Fibroblast of pulmonary artery (primary cell): ENCODE measurements around the gene SLC25A19.
"Not testable (repeated sequence)": the region's sequence is repeated elsewhere in the genome, so short reads cannot be mapped to it uniquely, and the experiment has no call there.

Experiments
- DNase-seq: peaks from one replicate; pipeline ENCODE4 v3.0.0-alpha.2; 2010; ENCODE audit warnings: low read depth
- H3K4me3 ChIP-seq: replicated peaks from 2 replicates; pipeline ENCODE4 v1.5.1; 2011; ENCODE audit warnings: low read depth, mild to moderate bottlenecking, control low read depth, low read length, moderate library complexity
- TF ChIP-seq, protein P1 (sequence below): IDR thresholded peaks from 2 replicates; pipeline ENCODE4 v1.5.1; 2011; ENCODE audit warnings: mild to moderate bottlenecking, control low read depth, low read length, inconsistent platforms; ENCODE audit errors: missing control alignments

SLC25A19 gene

GRCh38 chr17:75260641-75261335 is 28.4 kb downstream of the SLC25A19 start:
- H3K4me3 ChIP-seq, result peak overlapping the region; percentile 98
- DNase-seq, result no peak
- TF ChIP-seq, protein P1, sequence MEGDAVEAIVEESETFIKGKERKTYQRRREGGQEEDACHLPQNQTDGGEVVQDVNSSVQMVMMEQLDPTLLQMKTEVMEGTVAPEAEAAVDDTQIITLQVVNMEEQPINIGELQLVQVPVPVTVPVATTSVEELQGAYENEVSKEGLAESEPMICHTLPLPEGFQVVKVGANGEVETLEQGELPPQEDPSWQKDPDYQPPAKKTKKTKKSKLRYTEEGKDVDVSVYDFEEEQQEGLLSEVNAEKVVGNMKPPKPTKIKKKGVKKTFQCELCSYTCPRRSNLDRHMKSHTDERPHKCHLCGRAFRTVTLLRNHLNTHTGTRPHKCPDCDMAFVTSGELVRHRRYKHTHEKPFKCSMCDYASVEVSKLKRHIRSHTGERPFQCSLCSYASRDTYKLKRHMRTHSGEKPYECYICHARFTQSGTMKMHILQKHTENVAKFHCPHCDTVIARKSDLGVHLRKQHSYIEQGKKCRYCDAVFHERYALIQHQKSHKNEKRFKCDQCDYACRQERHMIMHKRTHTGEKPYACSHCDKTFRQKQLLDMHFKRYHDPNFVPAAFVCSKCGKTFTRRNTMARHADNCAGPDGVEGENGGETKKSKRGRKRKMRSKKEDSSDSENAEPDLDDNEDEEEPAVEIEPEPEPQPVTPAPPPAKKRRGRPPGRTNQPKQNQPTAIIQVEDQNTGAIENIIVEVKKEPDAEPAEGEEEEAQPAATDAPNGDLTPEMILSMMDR, result no peak

DNA sequence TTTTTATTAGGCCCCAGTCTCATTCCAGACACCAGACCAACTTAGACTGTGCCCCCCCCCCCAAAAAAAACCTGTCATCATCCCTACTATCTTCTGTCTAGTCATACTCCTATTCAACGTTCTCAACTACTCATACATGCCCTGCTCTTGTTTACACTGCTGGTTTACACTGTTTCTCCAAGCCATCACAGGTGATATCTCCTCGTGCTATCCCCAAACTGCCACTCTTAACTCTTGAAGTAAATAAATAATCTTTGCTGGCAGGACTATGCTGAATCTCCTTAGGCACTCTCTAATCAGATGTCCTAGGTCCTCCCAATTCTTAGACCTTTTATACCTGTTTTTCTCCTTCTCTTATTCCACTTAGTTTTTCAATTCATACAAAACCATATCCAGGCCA is 32.0 kb downstream of the SLC25A19 start:
- not testable (repeated sequence) for DNase-seq, H3K4me3 ChIP-seq

GRCh38 chr17:75255954-75256698 is 33.1 kb downstream of the SLC25A19 start:
- not testable (repeated sequence) for H3K4me3 ChIP-seq, DNase-seq

- no peak overlapping the region for H3K4me3 ChIP-seq
- DNase-seq, result no peak
- TF ChIP-seq, protein P1, result no peak
Observed at GRCh38 chr17:75252039-75252816, 37.0 kb downstream of the SLC25A19 start.

GRCh38 chr17:75250009-75250471 is 39.2 kb downstream of the SLC25A19 start:
- no peak overlapping the region for H3K4me3 ChIP-seq

GRCh38 chr17:75249564-75249963 is 39.7 kb downstream of the SLC25A19 start:
- no peak overlapping the region for H3K4me3 ChIP-seq
- DNase-seq, result no peak
- TF ChIP-seq, protein P1, result no peak

More at GRCh38 chr17:75250009-75250471, 39.2 kb downstream of the SLC25A19 start:
- TF ChIP-seq, protein P1, result no peak
- DNase-seq, result peak; percentile 55

DNA sequence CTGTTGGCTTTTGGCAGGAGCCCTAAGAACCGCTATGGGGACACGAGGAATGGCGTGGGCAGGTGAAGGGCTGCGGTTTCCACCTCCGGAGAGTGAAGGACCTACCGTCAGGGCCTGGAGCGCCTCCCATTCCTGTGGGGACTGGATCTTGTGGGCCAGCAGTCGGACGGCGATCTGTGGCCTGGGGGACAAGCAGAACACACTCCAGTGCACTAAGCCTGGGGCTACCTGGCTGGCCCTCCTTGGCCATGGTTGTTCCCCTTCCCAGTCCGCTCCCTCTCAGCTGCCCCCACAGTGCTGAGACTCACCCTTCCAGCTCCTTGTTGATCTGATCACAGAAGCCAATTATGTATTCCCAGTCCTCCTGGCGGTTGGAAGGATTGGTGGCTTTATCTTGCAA is 42.8 kb downstream of the SLC25A19 start:
- TF ChIP-seq, protein P1, result no peak
- no peak for DNase-seq
- no peak overlapping the region for H3K4me3 ChIP-seq
